ENCODE results near the gene KLHL24. TPM values are rescaled to one million over a fixed set of nuclear protein-coding genes. Genes with fewer than 3 reads are reported as not detected.
"Not testable (repeated sequence)": the region's sequence is repeated elsewhere in the genome, so short reads cannot be mapped to it uniquely, and the experiment has no call there.

Gene KLHL24
- total RNA-seq, 2 donors from 2014 or later: 135 to 210 TPM

GRCh38 chr3:183631715-183632114 is 3.7 kb upstream of the KLHL24 start:
- TF ChIP-seq CTCF (IDR thresholded peaks at IDR 0.05): no peak
- Histone ChIP-seq H3K4me3 (no peak overlapping the region), H3K27me3 (no peaks in the 10 kb centered on the region), H3K27ac (no peak overlapping the region), H3K36me3 (no peaks in the 10 kb centered on the region), H3K4me1 (peaks cover 0 to 33% of the 10 kb centered on the region in 2 donors), H3K9me3 (no peaks in the 10 kb centered on the region)
- DNase-seq (ENCODE audit: low spot score): no peak

GRCh38 chr3:183632725-183633124 is 2.7 kb upstream of the KLHL24 start:
- not testable (repeated sequence) for H3K9me3 ChIP-seq; H3K36me3 ChIP-seq; H3K27me3 ChIP-seq; DNase-seq (ENCODE audit: low spot score); H3K27ac ChIP-seq; H3K4me3 ChIP-seq
- peaks cover 0 to 36% of the 10 kb centered on the region in 2 donors for H3K4me1 ChIP-seq

- no peaks in the 10 kb centered on the region for H3K36me3 ChIP-seq
- H3K4me1 ChIP-seq: peaks cover 0 to 37% of the 10 kb centered on the region in 2 donors
- TF ChIP-seq CTCF (IDR thresholded peaks at IDR 0.05): no peak
- DNase-seq (ENCODE audit: low spot score): no peak
- peak overlapping the region; percentile 99 to 100 for H3K27ac ChIP-seq
- H3K27me3 ChIP-seq: no peaks in the 10 kb centered on the region
- peak overlapping the region; percentile 96 to 100 for H3K4me3 ChIP-seq
- H3K9me3 ChIP-seq: no peaks in the 10 kb centered on the region
Measured at GRCh38 chr3:183634707-183635106, 716 bp upstream of the KLHL24 start.

GRCh38 chr3:183635107-183635430 is 354 bp upstream of the KLHL24 start:
- peak overlapping the region; percentile 99 to 100 for H3K27ac ChIP-seq
- H3K9me3 ChIP-seq: no peaks in the 10 kb centered on the region
- H3K4me1 ChIP-seq: peaks cover 0 to 36% of the 10 kb centered on the region in 2 donors
- no peak for TF ChIP-seq CTCF (IDR thresholded peaks at IDR 0.05)
- H3K4me3 ChIP-seq: peak overlapping the region; percentile 96 to 100
- no peaks in the 10 kb centered on the region for H3K27me3 ChIP-seq
- no peaks in the 10 kb centered on the region for H3K36me3 ChIP-seq
- no peak for DNase-seq (ENCODE audit: low spot score)

- H3K27me3 ChIP-seq: no peaks in the 10 kb centered on the region
- peaks cover 0 to 31% of the 10 kb centered on the region in 2 donors for H3K4me1 ChIP-seq
- H3K36me3 ChIP-seq: no peaks in the 10 kb centered on the region
- peak; percentile 97 for DNase-seq (ENCODE audit: low spot score)
- no peaks in the 10 kb centered on the region for H3K9me3 ChIP-seq
- peak in 1 of 2 donors; percentile 16 for TF ChIP-seq CTCF (IDR thresholded peaks at IDR 0.05)
- peak overlapping the region; percentile 99 to 100 for H3K27ac ChIP-seq
- H3K4me3 ChIP-seq: peak overlapping the region; percentile 96 to 100
Measured at GRCh38 chr3:183636221-183637105, 1.0 kb downstream of the KLHL24 start.

GRCh38 chr3:183637106-183637486 is 1.7 kb downstream of the KLHL24 start:
- H3K27ac ChIP-seq: peak overlapping the region; percentile 99 to 100
- no peaks in the 10 kb centered on the region for H3K9me3 ChIP-seq
- no peak for TF ChIP-seq CTCF (IDR thresholded peaks at IDR 0.05)
- peak overlapping the region; percentile 96 to 100 for H3K4me3 ChIP-seq
- H3K36me3 ChIP-seq: no peaks in the 10 kb centered on the region
- H3K27me3 ChIP-seq: no peaks in the 10 kb centered on the region
- H3K4me1 ChIP-seq: peaks cover 0 to 36% of the 10 kb centered on the region in 2 donors
- DNase-seq (ENCODE audit: low spot score): no peak

- peaks cover 0 to 36% of the 10 kb centered on the region in 2 donors for H3K4me1 ChIP-seq
Measured at GRCh38 chr3:183637633-183638032, 2.2 kb downstream of the KLHL24 start.

More at GRCh38 chr3:183637633-183638032, 2.2 kb downstream of the KLHL24 start:
- H3K27me3 ChIP-seq; DNase-seq (ENCODE audit: low spot score); H3K9me3 ChIP-seq; H3K36me3 ChIP-seq: not testable (repeated sequence)
- Histone ChIP-seq H3K4me3 (peak overlapping the region; percentile 96 to 100), H3K27ac (peak overlapping the region; percentile 99 to 100)
